GM19328 (cell line): ENCODE measurements around the gene TIAM1.

Experiments used
- ATAC-seq: cut with Tn5 transposase; IDR thresholded peaks from one replicate; pipeline ENCODE4 v1.9.1; 2021; ENCODE audit warnings: mild to moderate bottlenecking, moderate library complexity; ENCODE audit not compliant: unreplicated experiment

Gene TIAM1

GRCh38 chr21:31343680-31344480 lies at the start of gene TIAM1:
TIAM1 (minus strand) TSS chr21:31344261; CDS start chr21:31266972, 77,289 bp downstream.
- no peak for ATAC-seq

- no peak for ATAC-seq
Measured at GRCh38 chr21:31387560-31388186, 43.6 kb upstream of the TIAM1 start.

DNA sequence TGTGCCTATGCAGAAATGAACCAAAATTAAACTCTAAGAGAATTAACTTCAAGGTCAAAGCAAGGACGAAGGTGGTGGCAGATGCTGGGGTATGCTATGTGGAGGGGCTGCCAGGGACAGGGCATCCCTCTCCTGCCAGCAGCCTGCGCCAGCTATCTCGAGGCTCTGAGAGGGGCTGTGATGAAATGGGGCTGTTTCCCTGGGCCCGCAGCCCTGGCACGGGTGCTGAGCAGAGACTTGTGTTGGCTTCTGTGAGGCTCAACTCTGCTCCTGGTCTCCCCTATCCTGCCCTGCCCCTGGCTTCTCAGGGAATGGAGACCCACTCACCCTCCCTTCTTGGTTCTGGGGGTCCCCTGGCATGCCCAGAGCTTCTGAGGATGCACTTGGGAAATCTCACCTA lies 41.9 kb upstream of the TIAM1 start:
- ATAC-seq, result no peak

- no peak for ATAC-seq
Measured at GRCh38 chr21:31383770-31384169, 39.7 kb upstream of the TIAM1 start.

DNA sequence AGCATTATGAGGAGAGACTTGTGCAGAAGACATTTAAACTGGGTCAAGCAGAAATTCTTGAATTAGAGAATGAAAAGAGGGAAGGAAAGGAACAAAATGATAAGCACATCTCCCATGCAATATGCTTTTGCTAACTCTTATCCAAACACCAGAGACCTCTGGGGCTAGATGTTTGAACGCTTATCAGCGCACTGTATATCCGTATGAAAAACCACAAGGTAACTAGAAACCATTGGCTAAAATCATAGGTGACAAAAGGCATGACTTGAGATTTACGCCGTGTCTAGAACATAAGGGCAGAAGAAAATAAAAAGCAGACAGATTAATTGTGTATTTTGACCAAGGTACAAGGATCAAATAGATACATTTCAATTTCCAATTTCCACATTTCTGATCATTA lies 38.0 kb upstream of the TIAM1 start:
- no peak for ATAC-seq

GRCh38 chr21:31376301-31376700 lies 32.2 kb upstream of the TIAM1 start:
- ATAC-seq, result no peak

DNA sequence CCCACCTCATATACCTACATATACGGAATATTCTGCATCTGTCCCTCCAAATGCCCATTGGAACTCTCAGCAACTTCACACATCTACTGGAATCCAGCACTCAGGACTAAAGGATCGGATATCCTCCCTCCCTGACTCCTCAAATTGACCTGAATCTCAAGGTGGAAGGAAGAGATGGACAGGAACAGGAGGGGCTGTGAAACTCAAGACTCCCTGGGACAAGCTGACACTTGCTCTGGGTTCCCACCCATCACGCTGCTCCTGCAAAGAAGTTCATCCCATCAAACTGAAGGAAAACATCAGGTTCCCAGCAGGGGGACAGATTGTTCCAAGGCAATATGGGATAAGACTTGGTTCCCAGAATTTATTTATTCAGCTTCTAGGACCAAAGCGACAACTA lies 30.3 kb upstream of the TIAM1 start:
- no peak for ATAC-seq

- ATAC-seq, result no peak
Measured at GRCh38 chr21:31372471-31372765, 28.4 kb upstream of the TIAM1 start.

DNA sequence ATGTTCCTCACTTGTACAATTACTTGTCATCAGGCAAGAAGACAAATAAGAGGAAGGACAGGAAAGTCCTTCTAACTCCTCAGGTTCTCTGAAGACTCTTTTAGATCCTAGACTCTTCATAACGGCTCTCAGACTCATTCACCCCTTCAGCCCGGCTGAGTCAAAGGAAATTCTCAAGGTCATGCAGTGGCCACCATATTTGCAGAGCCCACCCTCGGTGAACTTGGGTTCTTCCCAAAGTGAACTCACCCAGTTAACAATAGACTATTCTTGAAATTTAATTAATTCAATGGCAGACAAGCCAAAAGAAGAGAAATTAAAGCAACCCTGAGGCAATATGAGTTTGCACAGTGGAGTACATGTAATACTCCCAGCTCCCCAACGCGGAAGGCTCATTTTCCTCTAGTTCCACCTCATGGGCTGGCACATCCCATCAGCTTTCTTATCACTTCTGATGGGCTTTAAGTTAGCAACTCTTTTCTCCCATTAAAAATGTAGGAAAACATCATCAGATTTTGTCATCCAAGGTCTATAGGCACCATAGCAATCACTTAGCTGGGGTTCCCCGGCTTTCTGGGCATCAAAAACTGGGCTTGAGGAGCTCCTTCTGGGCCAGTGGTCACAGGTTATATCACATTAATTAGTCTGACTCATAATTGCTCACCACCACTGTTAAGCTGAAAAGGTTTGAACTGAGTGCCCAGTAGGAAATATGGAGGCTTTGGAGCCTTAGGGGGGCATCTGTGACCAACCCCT lies 27.8 kb upstream of the TIAM1 start:
- no peak for ATAC-seq

DNA sequence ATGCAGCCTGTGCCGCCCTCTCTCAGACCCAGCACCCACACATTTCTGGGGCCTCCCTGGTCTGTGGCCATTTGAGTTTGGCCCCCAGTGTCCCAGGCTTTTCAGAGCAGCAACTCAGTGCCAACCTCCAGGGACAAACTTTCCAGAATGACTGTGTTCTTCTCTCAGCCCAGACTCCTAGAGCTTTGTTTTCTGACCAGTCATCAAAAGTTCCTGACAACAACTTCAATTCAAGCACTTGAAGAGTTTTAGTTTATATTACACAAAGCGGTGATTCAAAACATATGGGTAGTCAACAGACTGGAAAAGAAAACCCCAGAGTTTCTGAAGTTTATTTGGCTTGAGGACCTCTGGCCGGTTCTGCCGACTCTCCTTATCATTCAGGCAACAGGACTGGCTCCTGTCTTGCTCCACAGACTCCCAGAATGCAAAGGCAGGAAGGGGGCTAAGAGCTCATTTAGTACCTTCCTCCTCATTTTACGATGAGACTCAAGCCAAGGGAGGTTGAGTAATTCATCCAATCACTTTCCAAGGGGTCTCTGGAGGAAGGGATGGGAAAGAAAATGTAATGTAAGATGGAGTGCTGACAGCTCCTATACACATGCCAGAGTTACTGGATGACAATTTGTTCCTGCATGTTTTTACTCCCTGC lies 27.0 kb upstream of the TIAM1 start:
- no peak for ATAC-seq

- no peak for ATAC-seq
Measured at GRCh38 chr21:31370281-31370892, 26.3 kb upstream of the TIAM1 start.

DNA sequence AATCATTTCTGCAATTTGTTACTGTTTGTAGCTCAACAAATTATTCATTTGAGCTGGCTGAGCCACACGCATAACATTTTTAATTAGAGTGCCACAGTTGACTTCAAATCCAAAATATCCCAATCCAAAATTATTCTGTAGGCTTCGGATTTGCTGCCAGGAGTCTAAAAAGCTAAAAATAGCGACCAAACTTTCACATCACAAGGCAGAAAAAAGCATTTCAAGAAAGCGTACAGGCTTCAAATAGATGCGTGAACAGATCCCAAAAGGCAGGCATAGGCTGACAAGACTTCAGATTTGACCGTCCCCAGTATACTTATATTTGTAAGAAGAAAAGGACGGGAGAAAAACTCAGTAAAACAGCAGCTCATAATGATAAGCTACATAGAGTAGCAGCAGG lies 24.3 kb upstream of the TIAM1 start:
- ATAC-seq, result no peak

DNA sequence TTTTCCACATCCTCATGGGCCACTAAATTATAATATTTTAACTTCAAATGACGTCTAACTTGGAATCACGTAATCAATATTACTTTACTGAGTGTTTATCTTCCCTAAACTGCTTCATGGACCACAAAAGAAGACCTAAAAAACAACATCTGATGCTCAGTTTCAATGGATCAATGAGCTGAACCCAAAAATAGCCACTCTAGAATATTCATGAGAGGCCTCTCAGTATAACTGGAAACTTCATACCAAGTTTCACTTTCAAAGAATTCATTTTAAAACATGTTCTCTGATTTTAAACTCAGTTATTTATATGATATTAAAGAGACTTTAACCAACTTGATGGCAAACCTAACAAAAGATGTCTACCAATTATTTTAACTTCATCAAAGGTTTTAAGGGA lies 23.7 kb upstream of the TIAM1 start:
- ATAC-seq, result no peak

DNA sequence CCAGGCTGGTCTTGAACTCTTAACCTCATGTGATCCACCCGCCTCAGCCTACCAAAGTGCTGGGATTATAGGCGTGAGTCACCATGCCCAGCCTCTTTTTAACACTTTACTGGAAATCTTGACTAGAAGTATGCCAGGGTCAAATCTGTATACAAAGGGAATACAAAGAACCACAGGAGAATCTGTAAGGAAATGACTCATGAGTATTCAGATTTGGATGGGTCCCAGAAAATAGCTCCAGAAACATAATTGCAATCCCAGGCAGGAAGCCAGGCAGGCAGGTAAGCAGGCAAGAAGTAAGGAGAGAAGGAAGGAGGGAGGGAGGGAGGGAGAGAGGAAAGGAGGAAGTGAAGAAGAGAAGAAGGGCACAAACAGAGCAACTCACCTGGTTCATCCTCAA lies 22.8 kb upstream of the TIAM1 start:
- ATAC-seq, result no peak

- ATAC-seq, result no peak
Measured at GRCh38 chr21:31364253-31364945, 20.3 kb upstream of the TIAM1 start.

GRCh38 chr21:31363720-31364119 lies 19.7 kb upstream of the TIAM1 start:
- ATAC-seq, result no peak

DNA sequence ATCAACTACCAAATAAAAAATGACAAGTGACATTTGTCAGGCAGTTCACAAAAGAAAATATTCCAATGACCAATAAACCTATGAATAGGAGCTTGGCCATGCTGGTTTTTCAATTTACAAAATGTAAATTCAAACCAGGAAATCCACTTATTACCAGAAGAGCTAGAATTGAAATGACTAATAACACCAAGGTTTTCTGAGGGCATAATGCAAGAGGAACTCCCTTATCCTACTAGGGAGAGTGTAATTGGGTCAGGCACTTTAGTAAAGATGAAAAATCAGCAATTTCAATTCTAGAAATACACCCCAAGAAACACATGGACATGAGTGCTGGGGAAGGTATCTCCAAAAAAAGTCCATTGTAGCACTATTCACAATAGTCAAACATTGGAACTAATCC lies 16.7 kb upstream of the TIAM1 start:
- ATAC-seq, result no peak

DNA sequence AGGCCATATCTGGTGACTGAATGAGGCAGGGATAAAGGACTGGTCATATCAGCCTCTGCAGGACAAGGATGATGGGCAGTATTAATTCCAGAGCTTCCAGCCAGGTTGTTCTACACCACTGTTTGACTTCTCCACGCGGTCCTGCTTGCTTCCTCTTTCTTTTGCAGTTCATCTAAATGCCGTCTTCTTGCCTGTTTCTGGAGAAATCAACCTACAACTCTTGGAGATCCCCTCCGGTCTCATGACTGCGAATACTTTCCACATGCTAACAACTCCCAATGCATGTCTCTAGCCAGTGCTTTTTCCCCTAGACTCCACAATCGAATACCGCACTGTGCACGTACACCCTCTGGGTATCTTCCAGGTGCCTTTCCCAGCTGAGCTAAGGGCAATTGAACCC lies 14.1 kb upstream of the TIAM1 start:
- ATAC-seq, result no peak

DNA sequence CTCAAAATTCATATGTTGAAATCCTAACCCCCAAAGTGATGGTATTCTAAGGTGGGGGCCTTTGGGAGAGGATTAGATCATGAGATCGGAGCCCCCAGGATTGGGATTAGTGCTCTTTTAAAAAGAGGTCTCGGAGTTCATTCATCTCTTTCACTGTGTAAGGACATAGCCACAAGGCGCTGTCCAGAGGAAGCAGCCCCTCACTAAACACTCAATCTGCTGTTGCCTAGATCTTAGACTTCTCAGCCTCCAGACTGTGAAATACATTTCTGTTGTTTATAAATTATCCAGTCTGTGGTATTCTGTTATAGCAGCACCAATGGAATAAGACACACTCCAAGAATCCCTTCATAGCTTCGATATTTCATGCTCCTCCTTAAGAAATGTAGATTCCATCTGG lies 12.4 kb upstream of the TIAM1 start:
- no peak for ATAC-seq

GRCh38 chr21:31354604-31355443 lies 10.8 kb upstream of the TIAM1 start:
- ATAC-seq, result no peak
